ENCODE data around the gene ARFRP1. TPM values are rescaled to one million over a fixed set of nuclear protein-coding genes. Genes with fewer than 3 reads are reported as not detected.
A peak's percentile ranks its signal among the peaks of the same experiment; 100 is the strongest.

The ARFRP1 gene
- total and polyA plus RNA-seq, 2 of the 13 experiments (the other 11 are each of a cell fraction or from before 2014, with no cell fraction given), result 32.0 to 51.1 TPM

DNA sequence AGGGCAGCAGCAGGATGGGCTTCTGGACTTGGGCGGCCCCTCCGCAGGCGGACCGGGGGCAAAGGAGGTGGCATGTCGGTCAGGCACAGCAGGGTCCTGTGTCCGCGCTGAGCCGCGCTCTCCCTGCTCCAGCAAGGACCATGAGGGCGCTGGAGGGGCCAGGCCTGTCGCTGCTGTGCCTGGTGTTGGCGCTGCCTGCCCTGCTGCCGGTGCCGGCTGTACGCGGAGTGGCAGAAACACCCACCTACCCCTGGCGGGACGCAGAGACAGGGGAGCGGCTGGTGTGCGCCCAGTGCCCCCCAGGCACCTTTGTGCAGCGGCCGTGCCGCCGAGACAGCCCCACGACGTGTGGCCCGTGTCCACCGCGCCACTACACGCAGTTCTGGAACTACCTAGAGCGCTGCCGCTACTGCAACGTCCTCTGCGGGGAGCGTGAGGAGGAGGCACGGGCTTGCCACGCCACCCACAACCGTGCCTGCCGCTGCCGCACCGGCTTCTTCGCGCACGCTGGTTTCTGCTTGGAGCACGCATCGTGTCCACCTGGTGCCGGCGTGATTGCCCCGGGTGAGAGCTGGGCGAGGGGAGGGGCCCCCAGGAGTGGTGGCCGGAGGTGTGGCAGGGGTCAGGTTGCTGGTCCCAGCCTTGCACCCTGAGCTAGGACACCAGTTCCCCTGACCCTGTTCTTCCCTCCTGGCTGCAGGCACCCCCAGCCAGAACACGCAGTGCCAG, 11.0 kb downstream of the ARFRP1 start, which contains the start of gene TNFRSF6B (continued):
- TF ChIP-seq, protein P1, sequence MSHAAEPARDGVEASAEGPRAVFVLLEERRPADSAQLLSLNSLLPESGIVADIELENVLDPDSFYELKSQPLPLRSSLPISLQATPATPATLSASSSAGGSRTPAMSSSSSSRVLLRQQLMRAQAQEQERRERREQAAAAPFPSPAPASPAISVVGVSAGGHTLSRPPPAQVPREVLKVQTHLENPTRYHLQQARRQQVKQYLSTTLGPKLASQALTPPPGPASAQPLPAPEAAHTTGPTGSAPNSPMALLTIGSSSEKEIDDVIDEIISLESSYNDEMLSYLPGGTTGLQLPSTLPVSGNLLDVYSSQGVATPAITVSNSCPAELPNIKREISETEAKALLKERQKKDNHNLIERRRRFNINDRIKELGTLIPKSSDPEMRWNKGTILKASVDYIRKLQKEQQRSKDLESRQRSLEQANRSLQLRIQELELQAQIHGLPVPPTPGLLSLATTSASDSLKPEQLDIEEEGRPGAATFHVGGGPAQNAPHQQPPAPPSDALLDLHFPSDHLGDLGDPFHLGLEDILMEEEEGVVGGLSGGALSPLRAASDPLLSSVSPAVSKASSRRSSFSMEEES (CRISPR knock-in tag; IDR thresholded peaks at IDR 0.05), result peak; percentile 35; the same call in 1 of the 2 replicates
- TF ChIP-seq, protein P2, sequence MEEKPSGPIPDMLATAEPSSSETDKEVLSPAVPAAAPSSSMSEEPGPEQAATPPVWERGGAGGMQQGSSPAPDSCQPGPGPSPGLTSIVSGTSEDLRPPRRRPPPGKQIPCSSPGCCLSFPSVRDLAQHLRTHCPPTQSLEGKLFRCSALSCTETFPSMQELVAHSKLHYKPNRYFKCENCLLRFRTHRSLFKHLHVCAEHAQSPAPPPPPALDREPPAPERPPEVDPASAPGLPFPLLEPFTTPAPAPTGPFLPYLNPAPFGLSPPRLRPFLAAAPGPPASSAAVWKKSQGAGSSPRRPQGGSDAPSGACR (CRISPR knock-in tag; IDR thresholded peaks at IDR 0.05), result peak; percentile 65
- TF ChIP-seq SALL1 (CRISPR knock-in tag; IDR thresholded peaks at IDR 0.05) (peak; percentile 55; the same call in 1 of the 2 replicates), ZFAT (CRISPR knock-in tag; conservative IDR thresholded peaks at IDR 0.05) (no peak), ADNP (CRISPR knock-in tag; IDR thresholded peaks at IDR 0.05) (no peak), ZNF350 (CRISPR knock-in tag; IDR thresholded peaks at IDR 0.05; ENCODE audit: borderline replicate concordance, low read depth) (no peak), KMT2A (CRISPR knock-in tag; IDR thresholded peaks at IDR 0.05) (no peak), GATA4 (IDR thresholded peaks at IDR 0.05; ENCODE audit: borderline replicate concordance, low read depth) (no peak), ZNF296 (CRISPR knock-in tag; conservative IDR thresholded peaks at IDR 0.05) (no peak), ARNT (IDR thresholded peaks at IDR 0.05) (no peak), ZKSCAN8 (CRISPR knock-in tag; IDR thresholded peaks at IDR 0.05; ENCODE audit: borderline replicate concordance) (no peak)
- TF ChIP-seq, protein P3, sequence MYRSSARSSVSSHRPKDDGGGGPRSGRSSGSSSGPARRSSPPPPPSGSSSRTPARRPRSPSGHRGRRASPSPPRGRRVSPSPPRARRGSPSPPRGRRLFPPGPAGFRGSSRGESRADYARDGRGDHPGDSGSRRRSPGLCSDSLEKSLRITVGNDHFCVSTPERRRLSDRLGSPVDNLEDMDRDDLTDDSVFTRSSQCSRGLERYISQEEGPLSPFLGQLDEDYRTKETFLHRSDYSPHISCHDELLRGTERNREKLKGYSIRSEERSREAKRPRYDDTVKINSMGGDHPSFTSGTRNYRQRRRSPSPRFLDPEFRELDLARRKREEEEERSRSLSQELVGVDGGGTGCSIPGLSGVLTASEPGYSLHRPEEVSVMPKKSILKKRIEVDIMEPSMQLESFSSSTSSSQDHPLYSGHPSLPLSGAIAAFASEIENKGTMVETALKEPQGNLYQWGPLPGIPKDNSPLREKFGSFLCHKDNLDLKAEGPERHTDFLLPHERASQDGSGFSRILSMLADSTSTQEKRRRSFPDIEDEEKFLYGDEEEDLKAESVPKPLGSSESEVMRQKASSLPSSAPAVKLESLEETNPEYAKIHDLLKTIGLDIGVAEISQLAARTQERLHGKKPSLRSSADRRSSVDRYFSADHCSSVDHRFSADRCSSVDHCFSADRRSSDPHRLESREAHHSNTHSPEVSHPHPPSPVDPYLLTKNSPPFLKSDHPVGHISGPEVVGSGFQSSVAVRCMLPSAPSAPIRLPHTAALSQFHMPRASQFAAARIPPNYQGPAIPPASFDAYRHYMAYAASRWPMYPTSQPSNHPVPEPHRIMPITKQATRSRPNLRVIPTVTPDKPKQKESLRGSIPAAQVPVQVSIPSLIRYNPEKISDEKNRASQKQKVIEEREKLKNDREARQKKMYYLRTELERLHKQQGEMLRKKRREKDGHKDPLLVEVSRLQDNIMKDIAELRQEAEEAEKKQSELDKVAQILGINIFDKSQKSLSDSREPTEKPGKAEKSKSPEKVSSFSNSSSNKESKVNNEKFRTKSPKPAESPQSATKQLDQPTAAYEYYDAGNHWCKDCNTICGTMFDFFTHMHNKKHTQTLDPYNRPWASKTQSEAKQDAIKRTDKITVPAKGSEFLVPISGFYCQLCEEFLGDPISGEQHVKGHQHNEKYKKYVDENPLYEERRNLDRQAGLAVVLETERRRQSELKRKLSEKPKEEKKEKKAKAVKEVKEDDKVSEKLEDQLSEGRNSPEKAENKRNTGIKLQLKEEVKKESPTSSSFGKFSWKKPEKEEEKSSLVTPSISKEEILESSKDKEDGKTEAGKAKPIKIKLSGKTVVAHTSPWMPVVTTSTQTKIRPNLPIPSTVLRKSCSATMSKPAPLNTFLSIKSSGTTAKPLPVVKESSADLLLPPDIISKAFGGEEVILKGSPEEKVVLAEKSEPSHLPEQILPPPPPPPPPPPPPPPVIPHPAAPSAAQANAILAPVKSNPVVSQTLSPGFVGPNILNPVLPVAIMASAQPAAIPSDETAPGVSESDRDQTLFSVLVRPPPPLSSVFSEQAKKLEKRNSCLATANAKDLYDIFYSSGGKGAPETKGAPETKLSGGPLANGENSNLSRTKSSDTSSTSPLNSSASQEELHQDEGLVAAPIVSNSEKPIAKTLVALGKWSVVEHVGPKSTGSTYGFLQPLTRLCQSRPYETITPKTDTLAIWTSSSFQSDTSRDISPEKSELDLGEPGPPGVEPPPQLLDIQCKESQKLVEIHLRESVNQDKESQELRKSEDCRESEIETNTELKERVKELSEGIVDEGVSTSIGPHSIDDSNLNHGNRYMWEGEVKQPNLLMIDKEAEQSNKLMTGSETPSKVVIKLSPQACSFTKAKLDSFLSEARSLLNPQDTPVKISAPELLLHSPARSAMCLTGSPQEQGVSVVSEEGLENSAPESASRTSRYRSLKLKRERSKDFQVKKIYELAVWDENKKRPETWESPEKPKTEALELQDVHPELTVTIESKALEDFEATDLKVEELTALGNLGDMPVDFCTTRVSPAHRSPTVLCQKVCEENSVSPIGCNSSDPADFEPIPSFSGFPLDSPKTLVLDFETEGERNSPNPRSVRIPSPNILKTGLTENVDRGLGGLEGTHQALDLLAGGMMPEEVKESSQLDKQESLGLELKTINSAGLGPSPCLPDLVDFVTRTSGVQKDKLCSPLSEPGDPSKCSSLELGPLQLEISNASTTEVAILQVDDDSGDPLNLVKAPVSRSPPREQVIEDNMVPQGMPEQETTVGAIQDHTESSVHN (CRISPR knock-in tag; IDR thresholded peaks at IDR 0.05), result no peak; the same call in 1 of the 2 replicates
- TF ChIP-seq, protein P4, sequence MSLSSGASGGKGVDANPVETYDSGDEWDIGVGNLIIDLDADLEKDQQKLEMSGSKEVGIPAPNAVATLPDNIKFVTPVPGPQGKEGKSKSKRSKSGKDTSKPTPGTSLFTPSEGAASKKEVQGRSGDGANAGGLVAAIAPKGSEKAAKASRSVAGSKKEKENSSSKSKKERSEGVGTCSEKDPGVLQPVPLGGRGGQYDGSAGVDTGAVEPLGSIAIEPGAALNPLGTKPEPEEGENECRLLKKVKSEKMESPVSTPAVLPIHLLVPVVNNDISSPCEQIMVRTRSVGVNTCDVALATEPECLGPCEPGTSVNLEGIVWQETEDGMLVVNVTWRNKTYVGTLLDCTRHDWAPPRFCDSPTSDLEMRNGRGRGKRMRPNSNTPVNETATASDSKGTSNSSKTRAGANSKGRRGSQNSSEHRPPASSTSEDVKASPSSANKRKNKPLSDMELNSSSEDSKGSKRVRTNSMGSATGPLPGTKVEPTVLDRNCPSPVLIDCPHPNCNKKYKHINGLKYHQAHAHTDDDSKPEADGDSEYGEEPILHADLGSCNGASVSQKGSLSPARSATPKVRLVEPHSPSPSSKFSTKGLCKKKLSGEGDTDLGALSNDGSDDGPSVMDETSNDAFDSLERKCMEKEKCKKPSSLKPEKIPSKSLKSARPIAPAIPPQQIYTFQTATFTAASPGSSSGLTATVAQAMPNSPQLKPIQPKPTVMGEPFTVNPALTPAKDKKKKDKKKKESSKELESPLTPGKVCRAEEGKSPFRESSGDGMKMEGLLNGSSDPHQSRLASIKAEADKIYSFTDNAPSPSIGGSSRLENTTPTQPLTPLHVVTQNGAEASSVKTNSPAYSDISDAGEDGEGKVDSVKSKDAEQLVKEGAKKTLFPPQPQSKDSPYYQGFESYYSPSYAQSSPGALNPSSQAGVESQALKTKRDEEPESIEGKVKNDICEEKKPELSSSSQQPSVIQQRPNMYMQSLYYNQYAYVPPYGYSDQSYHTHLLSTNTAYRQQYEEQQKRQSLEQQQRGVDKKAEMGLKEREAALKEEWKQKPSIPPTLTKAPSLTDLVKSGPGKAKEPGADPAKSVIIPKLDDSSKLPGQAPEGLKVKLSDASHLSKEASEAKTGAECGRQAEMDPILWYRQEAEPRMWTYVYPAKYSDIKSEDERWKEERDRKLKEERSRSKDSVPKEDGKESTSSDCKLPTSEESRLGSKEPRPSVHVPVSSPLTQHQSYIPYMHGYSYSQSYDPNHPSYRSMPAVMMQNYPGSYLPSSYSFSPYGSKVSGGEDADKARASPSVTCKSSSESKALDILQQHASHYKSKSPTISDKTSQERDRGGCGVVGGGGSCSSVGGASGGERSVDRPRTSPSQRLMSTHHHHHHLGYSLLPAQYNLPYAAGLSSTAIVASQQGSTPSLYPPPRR (CRISPR knock-in tag; IDR thresholded peaks at IDR 0.05; ENCODE audit: borderline replicate concordance), result no peak
